HG03469 (cell line): ENCODE results near the gene TPSG1.
"Not testable (repeated sequence)": the region's sequence is repeated elsewhere in the genome, so short reads cannot be mapped to it uniquely, and the experiment has no call there.

Experiments used
- ATAC-seq: cut with Tn5 transposase; IDR thresholded peaks from one replicate; pipeline ENCODE4 v1.9.1; 2021; ENCODE audit warnings: mild to moderate bottlenecking, moderate library complexity, moderate number of reproducible peaks; ENCODE audit not compliant: unreplicated experiment

The TPSG1 gene

GRCh38 chr16:1225051-1225451, at the start of gene TPSG1:
Gene TPSG1 (minus strand): TSS chr16:1225268. CDS start chr16:1225252, 16 bp downstream.
- ATAC-seq, result no peak

- ATAC-seq, result no peak
Measured at GRCh38 chr16:1274767-1275166, 49.7 kb upstream of the TPSG1 start.

GRCh38 chr16:1273816-1274215, 48.7 kb upstream of the TPSG1 start:
- ATAC-seq, result no peak

- ATAC-seq, result no peak
Measured at GRCh38 chr16:1272453-1273198, 47.6 kb upstream of the TPSG1 start.

- not testable (repeated sequence) for ATAC-seq
Measured at GRCh38 chr16:1271724-1272413, 46.8 kb upstream of the TPSG1 start.

- no peak for ATAC-seq
Measured at GRCh38 chr16:1271380-1271723, 46.3 kb upstream of the TPSG1 start.

GRCh38 chr16:1269418-1269817, 44.4 kb upstream of the TPSG1 start:
- ATAC-seq, result not testable (repeated sequence)

- ATAC-seq, result no peak
Measured at GRCh38 chr16:1265826-1266225, 40.8 kb upstream of the TPSG1 start.

GRCh38 chr16:1265090-1265630, 40.1 kb upstream of the TPSG1 start:
- ATAC-seq, result no peak

GRCh38 chr16:1264345-1265089, 39.4 kb upstream of the TPSG1 start:
- ATAC-seq, result no peak

- ATAC-seq, result no peak
Measured at GRCh38 chr16:1263591-1264344, 38.7 kb upstream of the TPSG1 start.

GRCh38 chr16:1262846-1263221, 37.8 kb upstream of the TPSG1 start:
- no peak for ATAC-seq

- no peak for ATAC-seq
Measured at GRCh38 chr16:1262210-1262845, 37.3 kb upstream of the TPSG1 start.

- no peak for ATAC-seq
Measured at GRCh38 chr16:1261131-1261892, 36.2 kb upstream of the TPSG1 start.

- ATAC-seq, result no peak
Measured at GRCh38 chr16:1260101-1260680, 35.1 kb upstream of the TPSG1 start.

GRCh38 chr16:1259760-1260068, 34.6 kb upstream of the TPSG1 start:
- ATAC-seq, result no peak

- no peak for ATAC-seq
Measured at GRCh38 chr16:1258906-1259759, 34.1 kb upstream of the TPSG1 start.

- no peak for ATAC-seq
Measured at GRCh38 chr16:1258225-1258600, 33.1 kb upstream of the TPSG1 start.
